ENCODE data around the gene TSPAN16.

- TF ChIP-seq POLR2A (IDR thresholded peaks at IDR 0.05) (no peak), CTCF (IDR thresholded peaks at IDR 0.05) (no peak), EP300 (IDR thresholded peaks at IDR 0.05; ENCODE audit: low read depth) (no peak)
Observed at GRCh38 chr19:11361037-11361770, 65.2 kb downstream of the TSPAN16 start.
